Esophagus muscularis mucosa (tissue), 4 donors: ENCODE data around the gene TAL1. TPM values are rescaled to one million over a fixed set of nuclear protein-coding genes. Genes with fewer than 3 reads are reported as not detected.
A peak's percentile ranks its signal among the peaks of the same experiment; 100 is the strongest.

Source experiments
- DNase-seq: peaks from one replicate; pipeline ENCODE4 v3.0.0-alpha.2; 2017; ENCODE audit errors: extremely low spot score
- H3K27ac ChIP-seq, 4 donors: fragments of 200-600 bp; sonication (generic); replicated peaks in 1 of 4; 1 replicate in 3 of 4; 2 replicates in 1 of 4; pipeline ENCODE4 v1.5.1; 2016 to 2019; ENCODE audit warnings: mild to moderate bottlenecking in 1 of 4
- H3K27me3 ChIP-seq, 4 donors: fragments of 200-600 bp; sonication (generic); one replicate each; pipeline versions ENCODE4 v1.5.1 to v1.6.0; 2016 to 2019
- H3K36me3 ChIP-seq, 4 donors: fragments of 200-600 bp; sonication (generic); one replicate each; pipeline ENCODE4 v1.5.1; 2016 to 2019
- H3K4me1 ChIP-seq, 4 donors: fragments of 200-600 bp; sonication (generic); one replicate each; pipeline ENCODE4 v1.5.1; 2016 to 2019
- H3K4me3 ChIP-seq, 4 donors: fragments of 200-600 bp; sonication (generic); 1 replicate in 2 of 4; 2 replicates in 2 of 4; pipeline ENCODE4 v1.5.1; 2016 to 2019; ENCODE audit warnings: mild to moderate bottlenecking in 4 of 4, moderate library complexity in 1 of 4
- H3K9me3 ChIP-seq, 4 donors: fragments of 200-600 bp; sonication (generic); 1 replicate in 3 of 4; 2 replicates in 1 of 4; pipeline ENCODE4 v1.5.1; 2016 to 2019
- EP300 ChIP-seq: sonication (generic); formaldehyde crosslinking; IDR thresholded peaks from one replicate; pipeline ENCODE4 v1.6.1; 2017; ENCODE audit warnings: antibody characterized with exemption
- POLR2A ChIP-seq: fragments of 450-650 bp; IDR thresholded peaks from one replicate; pipeline ENCODE4 v1.6.1; 2017; ENCODE audit warnings: antibody characterized with exemption, moderate library complexity, mild to moderate bottlenecking, low read depth
- POLR2AphosphoS5 ChIP-seq, 2 donors: sonication (generic); formaldehyde crosslinking; IDR thresholded peaks; one replicate each; pipeline ENCODE4 v1.6.1; 2017; ENCODE audit warnings: antibody characterized with exemption in 2 of 2
- WGBS: methylation state at CpG from one replicate; pipeline ENCODE4 v1.1.5; 2018; 5-methylcytosine and 5-hydroxymethylcytosine counted together
- intact Hi-C: fragments of 100-400 bp; cut with DNase I; formaldehyde crosslinking; loops from one replicate; pipeline ENCODE4 v1.15.1; 2023
- total RNA-seq, 4 donors: library from RNA; depleted of rRNA; stranded (reverse); fragments of >200 nt; gene quantifications; one replicate each; pipeline versions ENCODE4 v1.1.0 to v1.2.1, GENCODE V29; 2016
- TF ChIP-seq, protein P1 (sequence below), 3 experiments: fragments of 200-600 bp in 2 of 3; fragments of 450-650 bp in 1 of 3; sonication (generic) in 2 of 3; IDR thresholded peaks; one replicate each; pipeline ENCODE4 v1.5.1; 2017 to 2019; ENCODE audit warnings: antibody characterized with exemption in 3 of 3, mild to moderate bottlenecking in 2 of 3, moderate library complexity in 1 of 3

The TAL1 gene
- total RNA-seq, 4 donors from 2014 or later, result 2.5 to 4.8 (median 4.1) TPM

DNA sequence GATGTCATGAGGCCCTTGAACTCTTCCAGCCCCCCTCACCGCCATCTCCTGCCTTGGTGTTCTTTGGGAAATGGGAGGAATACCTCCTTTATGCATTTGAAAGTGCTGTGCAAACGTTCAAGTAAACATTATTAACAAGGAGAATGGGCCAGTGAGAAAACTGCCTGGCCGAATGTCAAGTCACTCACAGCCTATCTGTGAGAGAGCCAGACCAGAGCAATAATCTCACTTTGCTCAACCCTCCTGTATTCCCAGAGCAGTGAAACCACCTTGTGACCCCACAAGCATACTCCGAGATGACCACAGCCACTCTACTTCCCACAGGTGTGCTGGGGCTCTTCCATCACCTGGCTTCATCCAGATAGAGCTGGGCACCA, 5.2 kb downstream of the TAL1 start:
- intact Hi-C loops, result no loop called here
- no peak for DNase-seq
- H3K27ac ChIP-seq, result no peak overlapping the region
- no peak for TF ChIP-seq EP300
- peaks cover 28 to 53% (median 47%) of the 10 kb centered on the region in 4 donors for H3K4me1 ChIP-seq
- H3K9me3 ChIP-seq, result no peaks in the 10 kb centered on the region
- no peaks in the 10 kb centered on the region for H3K36me3 ChIP-seq
- 71% methylated on average over 4 of the region's 4 CpGs for WGBS
- H3K27me3 ChIP-seq, result peaks cover 3 to 98% (median 74%) of the 10 kb centered on the region in 4 donors
- peak overlapping the region in 2 of 4 donors; percentile 45 for H3K4me3 ChIP-seq

DNA sequence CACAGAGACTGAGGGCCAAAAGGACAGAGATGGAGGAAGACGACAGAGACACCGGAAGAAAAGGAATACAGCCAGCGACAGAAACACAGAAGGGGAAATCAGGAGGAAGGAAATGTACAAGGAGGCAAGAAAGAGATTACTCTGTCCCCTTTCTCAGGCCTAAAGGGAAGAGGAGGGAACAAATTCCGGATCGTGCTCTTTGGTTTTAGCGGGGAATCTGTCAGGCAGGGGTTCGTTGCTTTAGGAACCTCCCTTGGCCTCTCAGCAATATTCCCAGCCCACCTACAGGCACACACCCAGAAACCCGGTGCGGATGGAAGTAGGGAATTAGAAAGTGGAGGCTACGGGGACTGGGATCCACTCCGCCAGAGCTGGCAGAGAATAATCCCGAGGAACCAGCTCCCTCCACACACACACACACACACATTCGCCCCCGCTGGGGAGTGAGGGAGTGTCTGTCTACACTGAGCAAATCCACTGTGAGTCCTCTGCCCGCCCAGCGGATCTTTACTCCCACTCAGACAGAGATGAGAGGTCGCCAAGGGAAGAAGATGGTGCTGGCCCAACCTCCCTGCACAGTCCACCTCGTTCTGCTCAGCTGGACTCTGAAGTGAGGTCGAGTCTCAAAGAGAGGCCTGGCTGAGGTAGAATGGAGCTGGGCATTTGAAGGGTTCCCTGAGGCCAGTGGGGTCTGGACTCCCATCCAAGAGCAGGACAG, 5.7 kb downstream of the TAL1 start:
- peak overlapping the region; percentile 43 to 50 (median 45) for H3K4me3 ChIP-seq
- no peaks in the 10 kb centered on the region for H3K36me3 ChIP-seq
- H3K9me3 ChIP-seq, result no peaks in the 10 kb centered on the region
- peaks cover 25 to 48% (median 42%) of the 10 kb centered on the region in 4 donors for H3K4me1 ChIP-seq
- WGBS, result 35% methylated on average over 17 of the region's 19 CpGs
- TF ChIP-seq POLR2A, result no peak
- no peak for TF ChIP-seq POLR2AphosphoS5 (IDR thresholded peaks at IDR 0.05)
- no peak for TF ChIP-seq EP300
- TF ChIP-seq, protein P1, sequence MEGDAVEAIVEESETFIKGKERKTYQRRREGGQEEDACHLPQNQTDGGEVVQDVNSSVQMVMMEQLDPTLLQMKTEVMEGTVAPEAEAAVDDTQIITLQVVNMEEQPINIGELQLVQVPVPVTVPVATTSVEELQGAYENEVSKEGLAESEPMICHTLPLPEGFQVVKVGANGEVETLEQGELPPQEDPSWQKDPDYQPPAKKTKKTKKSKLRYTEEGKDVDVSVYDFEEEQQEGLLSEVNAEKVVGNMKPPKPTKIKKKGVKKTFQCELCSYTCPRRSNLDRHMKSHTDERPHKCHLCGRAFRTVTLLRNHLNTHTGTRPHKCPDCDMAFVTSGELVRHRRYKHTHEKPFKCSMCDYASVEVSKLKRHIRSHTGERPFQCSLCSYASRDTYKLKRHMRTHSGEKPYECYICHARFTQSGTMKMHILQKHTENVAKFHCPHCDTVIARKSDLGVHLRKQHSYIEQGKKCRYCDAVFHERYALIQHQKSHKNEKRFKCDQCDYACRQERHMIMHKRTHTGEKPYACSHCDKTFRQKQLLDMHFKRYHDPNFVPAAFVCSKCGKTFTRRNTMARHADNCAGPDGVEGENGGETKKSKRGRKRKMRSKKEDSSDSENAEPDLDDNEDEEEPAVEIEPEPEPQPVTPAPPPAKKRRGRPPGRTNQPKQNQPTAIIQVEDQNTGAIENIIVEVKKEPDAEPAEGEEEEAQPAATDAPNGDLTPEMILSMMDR (IDR thresholded peaks at IDR 0.05), result no peak
- intact Hi-C loops, result no loop called here
- DNase-seq, result no peak
- peaks cover 3 to 98% (median 69%) of the 10 kb centered on the region in 4 donors for H3K27me3 ChIP-seq
- H3K27ac ChIP-seq, result peak overlapping the region in 3 of 4 donors; percentile 10 to 44 (median 14)

DNA sequence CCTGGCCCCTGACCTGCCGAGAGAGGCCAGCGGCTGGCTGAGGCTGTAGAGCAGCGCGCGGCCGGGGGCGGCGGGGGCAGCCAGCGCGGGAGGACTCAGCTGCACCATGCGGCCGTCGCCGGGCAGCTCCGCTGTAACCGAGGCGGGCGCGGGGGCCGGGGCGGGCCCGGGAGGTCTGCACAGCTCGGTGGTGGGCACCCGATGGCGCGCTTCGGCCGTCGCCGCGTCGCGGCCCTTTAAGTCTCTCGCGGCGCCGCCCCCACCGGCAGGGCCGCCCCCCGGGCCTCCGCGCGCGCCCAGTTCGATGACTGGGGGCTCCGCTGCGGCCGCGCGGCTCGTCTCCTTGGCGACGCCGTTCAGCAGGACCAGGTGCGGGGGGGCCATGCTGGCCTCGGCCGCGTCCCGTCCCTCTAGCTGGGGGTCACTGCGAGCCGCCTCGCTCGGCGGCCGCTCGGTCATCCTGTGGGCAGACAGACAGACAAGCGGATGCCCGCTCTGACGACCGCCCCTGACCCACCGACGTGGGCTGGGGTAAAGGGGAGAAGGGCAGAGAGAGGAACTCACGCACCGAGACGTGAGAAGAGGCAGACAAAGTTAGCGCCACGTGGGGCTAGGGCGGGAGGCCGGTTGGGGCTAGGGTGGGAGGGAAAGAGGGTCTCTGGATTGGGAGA, 6.5 kb downstream of the TAL1 start:
- WGBS, result 3% methylated on average over 19 of the region's 79 CpGs

DNA sequence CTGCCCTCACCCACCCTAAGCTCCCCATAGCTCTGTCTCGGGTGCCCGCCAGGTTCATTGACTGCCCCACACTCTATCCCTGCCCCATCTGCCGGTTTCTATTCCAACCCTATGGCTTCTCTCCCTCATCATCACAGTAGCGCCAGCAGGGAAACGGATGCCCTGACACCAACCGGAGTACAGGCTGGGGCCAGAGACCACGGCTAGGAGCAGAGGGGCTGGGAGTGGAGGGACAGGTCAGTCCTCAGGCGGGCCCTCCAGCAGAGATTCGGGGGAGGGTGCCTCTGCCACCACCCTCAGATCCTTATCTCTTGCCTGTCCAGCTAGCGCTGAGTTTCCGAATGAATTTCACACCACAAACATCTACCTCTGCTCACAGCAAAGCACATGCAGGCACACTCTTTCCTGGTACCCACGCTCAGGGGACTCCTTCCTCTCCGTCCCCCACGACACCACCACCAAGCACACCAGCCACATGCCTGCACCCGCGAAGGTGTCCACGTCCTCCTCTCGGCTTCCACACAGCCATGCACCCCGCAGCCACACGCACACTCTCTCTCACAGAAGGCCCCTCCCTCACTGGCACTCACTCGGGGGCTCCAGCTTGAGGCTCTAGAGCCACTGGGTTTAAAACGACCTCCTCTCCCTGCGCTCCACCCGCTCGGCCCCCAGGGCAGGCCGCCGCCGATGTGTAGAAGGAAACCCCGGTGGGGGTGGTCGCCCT, 7.2 kb downstream of the TAL1 start:
- H3K4me3 ChIP-seq, result peak overlapping the region; percentile 43 to 50 (median 45)
- no peak for DNase-seq

More for the DNA sequence above, 6.5 kb downstream of the TAL1 start:
- DNase-seq, result no peak
- Histone ChIP-seq H3K27ac (peak overlapping the region in 3 of 4 donors; percentile 10 to 44 (median 14)), H3K4me1 (peaks cover 21 to 41% (median 35%) of the 10 kb centered on the region in 4 donors), H3K9me3 (no peaks in the 10 kb centered on the region), H3K4me3 (peak overlapping the region; percentile 43 to 50 (median 45)), H3K27me3 (peaks cover 3 to 91% (median 62%) of the 10 kb centered on the region in 4 donors), H3K36me3 (no peaks in the 10 kb centered on the region)
- intact Hi-C loops, result no loop called here
- no peak for TF ChIP-seq POLR2AphosphoS5 (IDR thresholded peaks at IDR 0.05)
- TF ChIP-seq, protein P1 (IDR thresholded peaks at IDR 0.05), result no peak
- TF ChIP-seq EP300, result no peak
- TF ChIP-seq POLR2A, result no peak

More for the DNA sequence above, 7.2 kb downstream of the TAL1 start:
- H3K27me3 ChIP-seq, result peaks cover 3 to 88% (median 55%) of the 10 kb centered on the region in 4 donors
- peak overlapping the region in 2 of 4 donors; percentile 10 to 44 for H3K27ac ChIP-seq
- TF ChIP-seq POLR2AphosphoS5 (IDR thresholded peaks at IDR 0.05) (no peak), POLR2A (no peak), EP300 (no peak)
- TF ChIP-seq, protein P1 (IDR thresholded peaks at IDR 0.05), result no peak
- peaks cover 0 to 6% (median 1%) of the 10 kb centered on the region in 4 donors for H3K36me3 ChIP-seq
- WGBS, result 10% methylated on average over 18 of the region's 30 CpGs
- H3K4me1 ChIP-seq, result peaks cover 21 to 35% (median 29%) of the 10 kb centered on the region in 4 donors
- H3K9me3 ChIP-seq, result no peaks in the 10 kb centered on the region
- intact Hi-C loops, result no loop called here
